ENCODE data around the gene IGF1R.
"Not testable (repeated sequence)": the region's sequence is repeated elsewhere in the genome, so short reads cannot be mapped to it uniquely, and the experiment has no call there.

IGF1R gene

GRCh38 chr15:98997755-98998154, 349.4 kb downstream of the IGF1R start:
- Histone ChIP-seq H4K20me1 (ENCODE audit: insufficient read depth) (no peaks in the 10 kb centered on the region), H3K4me1 (ENCODE audit: low read depth, poor library complexity, severe bottlenecking) (no peaks in the 10 kb centered on the region), H3K36me3 (ENCODE audit: insufficient read depth) (no peaks in the 10 kb centered on the region), H2AFZ (ENCODE audit: low read depth) (no peak overlapping the region), H3K4me2 (no peak overlapping the region), H3K9ac (no peak overlapping the region), H3K4me3 (IDR thresholded peaks at IDR 0.05; ENCODE audit: insufficient read depth, low read depth, low read length) (no peak overlapping the region), H3K79me2 (ENCODE audit: insufficient read depth, low read depth) (no peaks in the 10 kb centered on the region), H3K27me3 (ENCODE audit: insufficient read depth, low read depth) (no peaks in the 10 kb centered on the region), H3K27ac (no peak overlapping the region)
- TF ChIP-seq CTCF (conservative IDR thresholded peaks at IDR 0.05; ENCODE audit: low read depth, low read length), result no peak

- TF ChIP-seq CTCF (conservative IDR thresholded peaks at IDR 0.05; ENCODE audit: low read depth, low read length), result no peak
- Histone ChIP-seq H3K4me2 (no peak overlapping the region), H3K4me3 (IDR thresholded peaks at IDR 0.05; ENCODE audit: insufficient read depth, low read depth, low read length) (no peak overlapping the region), H3K9ac (no peak overlapping the region), H3K79me2 (ENCODE audit: insufficient read depth, low read depth) (no peaks in the 10 kb centered on the region), H3K36me3 (ENCODE audit: insufficient read depth) (no peaks in the 10 kb centered on the region), H4K20me1 (ENCODE audit: insufficient read depth) (no peaks in the 10 kb centered on the region), H3K27ac (no peak overlapping the region), H2AFZ (ENCODE audit: low read depth) (no peak overlapping the region), H3K27me3 (ENCODE audit: insufficient read depth, low read depth) (no peaks in the 10 kb centered on the region), H3K4me1 (ENCODE audit: low read depth, poor library complexity, severe bottlenecking) (no peaks in the 10 kb centered on the region)
These were observed 349.9 kb downstream of the IGF1R start for GRCh38 chr15:98998279-98998678.

GRCh38 chr15:98999233-98999632, 350.9 kb downstream of the IGF1R start:
- Histone ChIP-seq H3K36me3 (ENCODE audit: insufficient read depth) (no peaks in the 10 kb centered on the region), H3K27ac (no peak overlapping the region), H3K79me2 (ENCODE audit: insufficient read depth, low read depth) (no peaks in the 10 kb centered on the region), H3K4me3 (IDR thresholded peaks at IDR 0.05; ENCODE audit: insufficient read depth, low read depth, low read length) (no peak overlapping the region), H3K27me3 (ENCODE audit: insufficient read depth, low read depth) (no peaks in the 10 kb centered on the region), H3K9ac (no peak overlapping the region), H2AFZ (ENCODE audit: low read depth) (no peak overlapping the region), H4K20me1 (ENCODE audit: insufficient read depth) (no peaks in the 10 kb centered on the region), H3K4me2 (no peak overlapping the region), H3K4me1 (ENCODE audit: low read depth, poor library complexity, severe bottlenecking) (no peaks in the 10 kb centered on the region)
- TF ChIP-seq CTCF (conservative IDR thresholded peaks at IDR 0.05; ENCODE audit: low read depth, low read length), result no peak

GRCh38 chr15:99002226-99002625, 353.9 kb downstream of the IGF1R start:
- H3K27ac ChIP-seq, result no peak overlapping the region
- H3K4me2 ChIP-seq, result no peak overlapping the region

GRCh38 chr15:99003317-99003716, 355.0 kb downstream of the IGF1R start:
- not testable (repeated sequence) for H3K9ac ChIP-seq; H3K4me2 ChIP-seq; H3K27me3 ChIP-seq (ENCODE audit: insufficient read depth, low read depth); H4K20me1 ChIP-seq (ENCODE audit: insufficient read depth); H2AFZ ChIP-seq (ENCODE audit: low read depth); H3K27ac ChIP-seq; H3K4me3 ChIP-seq (IDR thresholded peaks at IDR 0.05; ENCODE audit: insufficient read depth, low read depth, low read length); H3K79me2 ChIP-seq (ENCODE audit: insufficient read depth, low read depth); H3K36me3 ChIP-seq (ENCODE audit: insufficient read depth); H3K4me1 ChIP-seq (ENCODE audit: low read depth, poor library complexity, severe bottlenecking)

More at GRCh38 chr15:99002226-99002625, 353.9 kb downstream of the IGF1R start:
- no peaks in the 10 kb centered on the region for H3K79me2 ChIP-seq (ENCODE audit: insufficient read depth, low read depth)
- H3K4me1 ChIP-seq (ENCODE audit: low read depth, poor library complexity, severe bottlenecking), result no peaks in the 10 kb centered on the region
- H4K20me1 ChIP-seq (ENCODE audit: insufficient read depth), result no peaks in the 10 kb centered on the region
- H3K4me3 ChIP-seq (IDR thresholded peaks at IDR 0.05; ENCODE audit: insufficient read depth, low read depth, low read length), result no peak overlapping the region
- no peak overlapping the region for H2AFZ ChIP-seq (ENCODE audit: low read depth)
- H3K27me3 ChIP-seq (ENCODE audit: insufficient read depth, low read depth), result no peaks in the 10 kb centered on the region
- TF ChIP-seq CTCF (conservative IDR thresholded peaks at IDR 0.05; ENCODE audit: low read depth, low read length), result no peak
- H3K36me3 ChIP-seq (ENCODE audit: insufficient read depth), result no peaks in the 10 kb centered on the region
- no peak overlapping the region for H3K9ac ChIP-seq

- H3K36me3 ChIP-seq (ENCODE audit: insufficient read depth); H3K27ac ChIP-seq; H4K20me1 ChIP-seq (ENCODE audit: insufficient read depth); H2AFZ ChIP-seq (ENCODE audit: low read depth); H3K4me3 ChIP-seq (IDR thresholded peaks at IDR 0.05; ENCODE audit: insufficient read depth, low read depth, low read length); H3K4me1 ChIP-seq (ENCODE audit: low read depth, poor library complexity, severe bottlenecking); H3K4me2 ChIP-seq; H3K9ac ChIP-seq; H3K27me3 ChIP-seq (ENCODE audit: insufficient read depth, low read depth); H3K79me2 ChIP-seq (ENCODE audit: insufficient read depth, low read depth): not testable (repeated sequence)
These were observed 356.9 kb downstream of the IGF1R start for GRCh38 chr15:99004998-99005974.

Measured in KMS-11 (cell line).